ENCODE results near the gene BZW1. TPM values are rescaled to one million over a fixed set of nuclear protein-coding genes. Genes with fewer than 3 reads are reported as not detected.

Gene BZW1
- total RNA-seq, 1 experiment from 2014 or later: 300 TPM

- Histone ChIP-seq H3K4me1 (replicated peaks; ENCODE audit: insufficient read depth) (peaks cover 89% of the 10 kb centered on the region), H3K27ac (peak overlapping the region; percentile 93), H3K4me3 (no peak overlapping the region), H3K9me3 (ENCODE audit: insufficient read depth, low read depth) (no peaks in the 10 kb centered on the region), H3K9me2 (ENCODE audit: insufficient read depth) (no peaks in the 10 kb centered on the region), H3K36me3 (ENCODE audit: low read depth) (no peaks in the 10 kb centered on the region), H3F3A (ENCODE audit: insufficient read depth, low read depth) (peaks cover 55% of the 10 kb centered on the region), H4K20me1 (ENCODE audit: insufficient read depth) (no peaks in the 10 kb centered on the region), H3K4me2 (peak overlapping the region; percentile 60), H3K79me2 (ENCODE audit: low read depth) (no peaks in the 10 kb centered on the region), H3K27me3 (ENCODE audit: insufficient read depth, low read depth) (no peaks in the 10 kb centered on the region), H2AFZ (no peak overlapping the region)
- no peak for TF ChIP-seq CTCF (conservative IDR thresholded peaks at IDR 0.05)
- TF ChIP-seq EZH2 (IDR thresholded peaks at IDR 0.05; ENCODE audit: low read depth): no peak
- intact Hi-C loops (cut with micrococcal nuclease; ENCODE audit: unreplicated experiment): no loop called here
- ChIA-PET POLR2A (ENCODE audit: unreplicated experiment) (no interaction called here), CTCF (no interaction called here)
- no TSS peak for BruUV-seq (replicated peaks)
- peak; percentile 48 to 60 for DNase-seq
Measured at GRCh38 chr2:200782251-200782650, 29.5 kb upstream of the BZW1 start.

DNA sequence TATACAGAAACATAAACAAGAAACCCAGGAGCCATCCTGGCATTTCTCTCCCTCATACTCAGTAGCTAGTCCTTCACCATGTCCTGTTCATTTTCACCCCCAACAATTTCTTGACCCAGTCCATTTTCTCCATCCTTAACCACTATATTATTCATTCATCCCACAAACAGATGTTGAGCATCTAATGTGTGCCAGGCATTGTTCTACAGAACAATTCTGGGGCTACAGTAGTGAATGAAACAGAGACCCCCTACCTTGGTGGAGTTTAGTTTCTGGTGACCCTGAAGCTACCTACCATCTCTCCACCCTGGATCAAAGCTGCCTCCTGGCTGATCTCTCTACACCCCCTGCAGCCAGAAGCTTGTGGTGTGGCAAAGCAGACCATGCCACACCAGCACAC is 27.5 kb upstream of the BZW1 start:
- TF ChIP-seq CTCF (conservative IDR thresholded peaks at IDR 0.05) (no peak), EZH2 (IDR thresholded peaks at IDR 0.05; ENCODE audit: low read depth) (no peak)
- no peaks in the 10 kb centered on the region for H3K9me3 ChIP-seq (ENCODE audit: insufficient read depth, low read depth)
- peaks cover 88% of the 10 kb centered on the region for H3K4me1 ChIP-seq (replicated peaks; ENCODE audit: insufficient read depth)
- H3K9me2 ChIP-seq (ENCODE audit: insufficient read depth): no peaks in the 10 kb centered on the region
- H3K27me3 ChIP-seq (ENCODE audit: insufficient read depth, low read depth): no peaks in the 10 kb centered on the region
- intact Hi-C loops (cut with micrococcal nuclease; ENCODE audit: unreplicated experiment): no loop called here
- POLR2A ChIA-PET (ENCODE audit: unreplicated experiment): interaction anchor here (0.6 kb wide), 1 partner anchor 19 kb away, joined by 3 read pairs; no protein-coding TSS in a partner anchor
- H3K4me3 ChIP-seq: no peak overlapping the region
- H3K36me3 ChIP-seq (ENCODE audit: low read depth): no peaks in the 10 kb centered on the region
- H2AFZ ChIP-seq: no peak overlapping the region
- BruUV-seq (replicated peaks): no TSS peak
- H3F3A ChIP-seq (ENCODE audit: insufficient read depth, low read depth): peaks cover 74% of the 10 kb centered on the region
- H3K27ac ChIP-seq: peak overlapping the region; percentile 99
- no peaks in the 10 kb centered on the region for H4K20me1 ChIP-seq (ENCODE audit: insufficient read depth)
- DNase-seq: no peak
- H3K4me2 ChIP-seq: peak overlapping the region; percentile 5; the same call in 1 of the 2 replicates
- CTCF ChIA-PET: interaction anchor here (0.7 kb wide), 1 partner anchor 208 kb away, joined by 4 read pairs; no protein-coding TSS in a partner anchor
- no peaks in the 10 kb centered on the region for H3K79me2 ChIP-seq (ENCODE audit: low read depth)

- Histone ChIP-seq H3F3A (ENCODE audit: insufficient read depth, low read depth) (peaks cover 67% of the 10 kb centered on the region), H3K9me2 (ENCODE audit: insufficient read depth) (no peaks in the 10 kb centered on the region), H4K20me1 (ENCODE audit: insufficient read depth) (no peaks in the 10 kb centered on the region), H2AFZ (peak overlapping the region; percentile 2; the same call in 1 of the 2 replicates), H3K36me3 (ENCODE audit: low read depth) (no peaks in the 10 kb centered on the region), H3K9me3 (ENCODE audit: insufficient read depth, low read depth) (no peaks in the 10 kb centered on the region), H3K27ac (peak overlapping the region; percentile 99), H3K79me2 (ENCODE audit: low read depth) (no peaks in the 10 kb centered on the region), H3K4me3 (peak overlapping the region; percentile 47), H3K27me3 (ENCODE audit: insufficient read depth, low read depth) (no peaks in the 10 kb centered on the region), H3K4me1 (replicated peaks; ENCODE audit: insufficient read depth) (peaks cover 83% of the 10 kb centered on the region), H3K4me2 (peak overlapping the region; percentile 79)
- ChIA-PET CTCF (interaction anchor here (0.7 kb wide), 1 partner anchor 60 kb away, joined by 3 read pairs; no protein-coding TSS in a partner anchor), POLR2A (ENCODE audit: unreplicated experiment) (no interaction called here)
- BruUV-seq (replicated peaks): no TSS peak
- intact Hi-C loops (cut with micrococcal nuclease; ENCODE audit: unreplicated experiment): loop anchor here (5.0 kb wide), 1 partner anchor 39 kb away; no protein-coding TSS in a partner anchor
- TF ChIP-seq EZH2 (IDR thresholded peaks at IDR 0.05; ENCODE audit: low read depth): no peak
- no peak for TF ChIP-seq CTCF (conservative IDR thresholded peaks at IDR 0.05)
- peak in 1 of 2 experiments; percentile 91 for DNase-seq
Measured at GRCh38 chr2:200786423-200786822, 25.3 kb upstream of the BZW1 start.
